Central memory CD8-positive, alpha-beta T cell (primary cell): ENCODE data around the gene ADCY5.

ENCODE experiments used
- ATAC-seq: fragments of 150-1000 bp; cut with Tn5 transposase; replicated peaks from 2 replicates; pipeline ENCODE4 v1.10.0; 2022; ENCODE audit warnings: mild to moderate bottlenecking, moderate FRiP score, moderate number of reproducible peaks; ENCODE audit not compliant: poor library complexity, severe bottlenecking; ENCODE audit errors: extremely low read depth
- DNase-seq, 2 donors: peaks; one replicate each; pipeline ENCODE4 v3.0.0; 2021; ENCODE audit warnings: low spot score in 2 of 2
- H3K27ac Mint-ChIP-seq: one replicate; pipeline ENCODE4 v1.8.0; 2022; ENCODE audit warnings: low read depth, mild to moderate bottlenecking, moderate library complexity, mixed read lengths
- H3K27me3 Mint-ChIP-seq: one replicate; pipeline ENCODE4 v1.8.0; 2022; ENCODE audit warnings: mixed read lengths
- H3K36me3 Mint-ChIP-seq: one replicate; pipeline ENCODE4 v1.8.0; 2022; ENCODE audit warnings: mild to moderate bottlenecking, moderate library complexity, mixed read lengths; ENCODE audit not compliant: insufficient read depth
- H3K4me1 Mint-ChIP-seq: one replicate; pipeline ENCODE4 v1.8.0; 2022; ENCODE audit warnings: mixed read lengths
- H3K4me3 Mint-ChIP-seq: one replicate; pipeline ENCODE4 v1.8.0; 2022; ENCODE audit warnings: mild to moderate bottlenecking, moderate library complexity, mixed read lengths
- H3K9me3 Mint-ChIP-seq: one replicate; pipeline ENCODE4 v1.8.0; 2022; ENCODE audit warnings: mixed read lengths

The ADCY5 gene

DNA sequence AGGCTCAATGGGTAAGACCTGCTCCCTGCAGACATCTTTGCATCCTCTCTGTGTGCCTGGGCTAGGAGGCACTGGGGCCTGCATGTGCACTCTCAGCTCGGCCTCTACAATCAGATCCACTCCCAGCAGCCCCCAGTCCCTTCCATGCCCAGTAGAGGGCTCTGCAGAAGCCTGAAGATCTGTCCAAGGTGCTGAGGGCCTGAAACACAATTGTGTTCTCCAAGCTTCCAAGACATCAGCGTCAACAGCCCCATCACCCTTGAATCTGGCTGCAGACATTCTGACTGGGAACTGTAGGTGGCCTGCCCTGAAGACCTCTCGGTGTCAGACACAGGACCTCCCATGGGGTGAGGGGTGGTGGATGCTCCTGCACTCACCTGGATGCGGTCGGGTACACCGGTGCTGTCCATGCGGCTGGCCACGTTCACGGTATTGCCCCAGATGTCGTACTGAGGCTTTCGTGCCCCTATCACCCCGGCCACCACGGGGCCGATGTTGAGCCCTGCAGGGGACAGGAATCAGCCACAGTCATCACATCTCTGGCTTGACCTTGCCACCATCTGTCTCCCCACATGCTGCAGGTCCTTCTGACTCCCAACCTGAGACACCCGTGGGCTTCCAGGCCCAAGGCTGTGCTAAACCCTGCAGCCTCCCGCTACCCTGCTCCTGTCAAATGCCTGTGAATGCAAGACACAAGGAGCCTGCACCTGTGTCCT, 162.4 kb downstream of the ADCY5 start:
- H3K9me3 Mint-ChIP-seq = peaks cover 6% of the 10 kb centered on the region
- ATAC-seq (no peak), DNase-seq (no peak)
- no peaks in the 10 kb centered on the region for H3K4me1 Mint-ChIP-seq
- no peak overlapping the region for H3K27ac Mint-ChIP-seq
- H3K4me3 Mint-ChIP-seq = no peak overlapping the region
- peaks cover 31% of the 10 kb centered on the region for H3K27me3 Mint-ChIP-seq
- H3K36me3 Mint-ChIP-seq = peaks cover 2% of the 10 kb centered on the region

DNA sequence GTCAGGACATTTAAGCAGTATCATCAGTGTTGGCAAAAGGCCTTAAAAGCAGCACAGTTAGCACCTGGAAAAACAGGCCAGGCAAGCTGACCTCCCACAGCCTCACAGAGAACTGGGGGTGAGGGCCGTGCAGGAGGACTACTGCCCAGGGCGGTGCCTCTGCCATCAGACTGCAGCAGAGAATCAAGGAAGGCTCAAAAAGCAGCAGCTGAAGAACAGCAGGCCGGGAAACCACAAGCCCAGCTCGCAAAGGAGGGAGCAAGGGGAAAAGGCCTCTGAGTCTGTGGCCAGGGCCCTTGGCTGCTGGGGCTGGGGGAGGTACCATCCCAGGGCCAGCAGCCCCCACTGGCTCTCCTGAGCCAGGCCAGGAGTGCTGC, 163.0 kb downstream of the ADCY5 start:
- Mint-ChIP-seq H3K4me1 (no peaks in the 10 kb centered on the region), H3K9me3 (peaks cover 6% of the 10 kb centered on the region), H3K36me3 (peaks cover 2% of the 10 kb centered on the region), H3K27me3 (peaks cover 26% of the 10 kb centered on the region), H3K4me3 (no peak overlapping the region), H3K27ac (no peak overlapping the region)
- no peak for ATAC-seq
- no peak for DNase-seq

GRCh38 chr3:123285479-123285878, 163.4 kb downstream of the ADCY5 start:
- peaks cover 2% of the 10 kb centered on the region for H3K36me3 Mint-ChIP-seq
- DNase-seq = no peak
- peaks cover 21% of the 10 kb centered on the region for H3K27me3 Mint-ChIP-seq
- ATAC-seq = no peak
- no peaks in the 10 kb centered on the region for H3K4me1 Mint-ChIP-seq
- H3K27ac Mint-ChIP-seq = no peak overlapping the region
- H3K4me3 Mint-ChIP-seq = no peak overlapping the region
- peaks cover 6% of the 10 kb centered on the region for H3K9me3 Mint-ChIP-seq

DNA sequence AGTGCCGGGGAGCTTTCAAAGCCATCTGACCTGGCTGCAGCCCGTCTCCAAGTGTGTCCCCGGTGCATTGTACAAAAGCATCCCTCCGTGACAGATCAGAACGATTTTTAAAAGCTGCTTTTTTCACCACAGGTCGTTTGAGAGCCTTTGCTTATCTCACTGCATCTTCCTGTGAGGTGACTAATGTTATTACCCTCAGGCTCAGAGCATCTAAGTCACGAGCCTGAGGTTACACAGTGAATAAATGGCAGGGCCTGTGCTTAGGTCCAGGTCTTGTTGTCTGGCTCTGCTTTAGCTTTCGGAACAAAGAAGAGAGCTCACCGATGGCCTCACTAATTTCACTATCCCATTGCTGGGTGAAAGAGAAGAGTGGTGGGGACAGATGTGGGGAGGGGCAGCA, 163.8 kb downstream of the ADCY5 start:
- no peak for ATAC-seq

DNA sequence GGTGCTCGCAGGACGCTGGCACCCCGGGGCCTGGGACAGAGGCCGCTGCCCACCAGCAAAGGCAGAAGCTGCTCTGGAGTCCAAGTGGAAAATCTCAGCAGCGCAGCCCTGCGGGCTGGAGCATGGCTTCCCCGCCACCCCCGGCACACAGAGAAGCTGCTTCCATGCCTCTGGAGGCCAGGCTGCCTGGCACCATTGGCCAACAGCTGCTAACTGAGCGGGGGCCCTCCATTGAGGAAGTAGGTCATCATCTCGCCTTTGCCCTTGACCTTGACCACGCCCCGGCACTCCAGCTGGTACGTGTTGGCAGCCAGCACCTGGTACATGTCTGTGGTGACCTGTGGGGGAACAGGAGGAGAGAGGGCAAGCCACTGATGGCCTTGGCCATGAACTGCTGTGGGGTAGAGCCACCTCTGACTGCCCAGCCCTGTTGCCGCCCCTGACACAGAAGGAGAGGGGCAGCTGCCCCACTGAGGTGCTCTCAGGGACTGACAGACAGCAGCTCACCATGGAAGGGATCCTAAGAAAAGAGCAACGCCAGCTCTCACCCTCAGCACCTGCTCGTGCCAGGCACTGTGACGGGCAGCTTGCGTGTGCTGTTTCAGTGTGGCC, 164.4 kb downstream of the ADCY5 start:
- H3K9me3 Mint-ChIP-seq = peaks cover 6% of the 10 kb centered on the region
- H3K27me3 Mint-ChIP-seq = peaks cover 12% of the 10 kb centered on the region
- DNase-seq (no peak), ATAC-seq (no peak)
- H3K27ac Mint-ChIP-seq = no peak overlapping the region
- H3K4me3 Mint-ChIP-seq = no peak overlapping the region
- H3K4me1 Mint-ChIP-seq = no peaks in the 10 kb centered on the region
- peaks cover 2% of the 10 kb centered on the region for H3K36me3 Mint-ChIP-seq

More for the DNA sequence above, 163.8 kb downstream of the ADCY5 start:
- DNase-seq = no peak
- Mint-ChIP-seq H3K9me3 (peaks cover 6% of the 10 kb centered on the region), H3K4me3 (no peak overlapping the region), H3K27me3 (peaks cover 17% of the 10 kb centered on the region), H3K36me3 (peaks cover 2% of the 10 kb centered on the region), H3K4me1 (no peaks in the 10 kb centered on the region), H3K27ac (no peak overlapping the region)

GRCh38 chr3:123283657-123284398, 165.1 kb downstream of the ADCY5 start:
- Mint-ChIP-seq H3K4me1 (no peaks in the 10 kb centered on the region), H3K27me3 (peaks cover 12% of the 10 kb centered on the region), H3K27ac (no peak overlapping the region), H3K4me3 (no peak overlapping the region), H3K9me3 (peaks cover 6% of the 10 kb centered on the region), H3K36me3 (peaks cover 2% of the 10 kb centered on the region)
- ATAC-seq (no peak), DNase-seq (no peak)

GRCh38 chr3:123283074-123283473, 165.8 kb downstream of the ADCY5 start:
- peaks cover 12% of the 10 kb centered on the region for H3K27me3 Mint-ChIP-seq
- ATAC-seq = no peak
- H3K9me3 Mint-ChIP-seq = peaks cover 6% of the 10 kb centered on the region

GRCh38 chr3:123282461-123282860, 166.4 kb downstream of the ADCY5 start:
- no peaks in the 10 kb centered on the region for H3K4me1 Mint-ChIP-seq
- ATAC-seq (no peak), DNase-seq (no peak)
- no peak overlapping the region for H3K27ac Mint-ChIP-seq
- H3K9me3 Mint-ChIP-seq = peaks cover 6% of the 10 kb centered on the region
- no peak overlapping the region for H3K4me3 Mint-ChIP-seq
- peaks cover 2% of the 10 kb centered on the region for H3K36me3 Mint-ChIP-seq
- peaks cover 9% of the 10 kb centered on the region for H3K27me3 Mint-ChIP-seq

More at GRCh38 chr3:123283074-123283473, 165.8 kb downstream of the ADCY5 start:
- DNase-seq = no peak
- H3K36me3 Mint-ChIP-seq = peaks cover 2% of the 10 kb centered on the region
- H3K27ac Mint-ChIP-seq = no peak overlapping the region
- H3K4me3 Mint-ChIP-seq = no peak overlapping the region
- no peaks in the 10 kb centered on the region for H3K4me1 Mint-ChIP-seq

DNA sequence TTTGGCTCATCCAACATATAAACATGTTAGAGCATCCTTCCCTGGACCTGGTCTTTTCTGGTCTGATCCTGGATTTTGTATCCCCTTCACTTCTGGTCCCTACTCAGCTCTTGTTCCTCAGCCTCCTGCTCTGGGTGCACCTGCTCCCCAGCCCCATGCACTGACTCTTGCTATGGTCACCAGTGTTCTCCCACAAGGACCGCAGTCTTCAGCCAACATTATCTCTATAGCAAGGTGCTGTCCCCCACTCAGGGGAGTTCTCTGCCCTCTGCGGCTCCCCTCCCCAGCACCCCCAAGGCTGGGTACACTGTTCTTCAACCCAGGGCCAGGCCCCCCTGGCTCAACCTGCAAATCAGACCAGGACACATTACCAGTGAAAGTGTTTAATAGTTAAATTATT, 167.0 kb downstream of the ADCY5 start:
- peaks cover 3% of the 10 kb centered on the region for H3K27me3 Mint-ChIP-seq
- peaks cover 2% of the 10 kb centered on the region for H3K36me3 Mint-ChIP-seq
- no peak overlapping the region for H3K27ac Mint-ChIP-seq
- DNase-seq (no peak), ATAC-seq (no peak)
- no peak overlapping the region for H3K4me3 Mint-ChIP-seq
- H3K9me3 Mint-ChIP-seq = peaks cover under 1% of the 10 kb centered on the region
- no peaks in the 10 kb centered on the region for H3K4me1 Mint-ChIP-seq

DNA sequence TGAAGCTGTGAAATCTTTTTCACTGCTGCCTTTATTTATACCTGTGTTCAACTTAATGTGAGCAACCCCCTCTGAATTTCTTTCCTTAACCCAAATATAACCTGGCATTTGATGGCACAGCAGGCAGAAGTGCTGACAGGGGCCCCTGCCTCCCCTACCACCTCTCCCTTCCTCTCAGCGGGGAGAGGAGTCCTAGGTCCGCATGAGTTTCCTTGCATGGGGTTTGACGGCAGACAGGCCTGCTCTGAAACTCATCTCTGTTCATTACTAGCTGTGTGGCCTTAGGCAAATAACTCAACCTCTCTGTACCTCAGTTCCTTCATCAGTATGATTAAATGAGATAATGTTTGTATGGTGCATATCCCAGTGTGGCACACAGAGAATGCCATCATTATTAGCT, 167.5 kb downstream of the ADCY5 start:
- H3K9me3 Mint-ChIP-seq = no peaks in the 10 kb centered on the region
- ATAC-seq (no peak), DNase-seq (no peak)
- no peaks in the 10 kb centered on the region for H3K4me1 Mint-ChIP-seq
- no peak overlapping the region for H3K4me3 Mint-ChIP-seq
- no peak overlapping the region for H3K27ac Mint-ChIP-seq
- H3K36me3 Mint-ChIP-seq = peaks cover 2% of the 10 kb centered on the region
- H3K27me3 Mint-ChIP-seq = no peaks in the 10 kb centered on the region

DNA sequence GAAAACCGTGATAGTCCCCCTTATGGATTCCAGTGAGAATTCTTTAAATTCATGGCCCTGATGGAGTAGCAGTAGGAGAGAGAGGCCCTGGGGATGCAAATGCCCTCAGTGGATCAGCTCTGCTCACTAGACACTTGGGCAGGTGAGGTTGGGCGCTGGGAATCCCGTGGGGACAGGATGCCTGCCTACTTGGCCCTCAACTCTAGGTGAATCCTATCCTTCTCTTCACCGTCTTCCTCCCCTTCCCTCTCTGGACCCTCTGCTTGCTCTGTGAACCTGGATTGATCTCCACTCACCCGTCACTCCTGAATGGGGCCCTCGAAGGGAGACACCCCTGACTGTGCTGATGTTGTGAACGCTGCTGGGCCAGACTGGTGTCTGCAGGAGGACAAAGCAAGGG, 169.8 kb downstream of the ADCY5 start:
- Mint-ChIP-seq H3K4me3 (no peak overlapping the region), H3K27ac (no peak overlapping the region), H3K27me3 (no peaks in the 10 kb centered on the region), H3K4me1 (no peaks in the 10 kb centered on the region), H3K9me3 (no peaks in the 10 kb centered on the region), H3K36me3 (peaks cover 2% of the 10 kb centered on the region)
- ATAC-seq (no peak), DNase-seq (no peak)

DNA sequence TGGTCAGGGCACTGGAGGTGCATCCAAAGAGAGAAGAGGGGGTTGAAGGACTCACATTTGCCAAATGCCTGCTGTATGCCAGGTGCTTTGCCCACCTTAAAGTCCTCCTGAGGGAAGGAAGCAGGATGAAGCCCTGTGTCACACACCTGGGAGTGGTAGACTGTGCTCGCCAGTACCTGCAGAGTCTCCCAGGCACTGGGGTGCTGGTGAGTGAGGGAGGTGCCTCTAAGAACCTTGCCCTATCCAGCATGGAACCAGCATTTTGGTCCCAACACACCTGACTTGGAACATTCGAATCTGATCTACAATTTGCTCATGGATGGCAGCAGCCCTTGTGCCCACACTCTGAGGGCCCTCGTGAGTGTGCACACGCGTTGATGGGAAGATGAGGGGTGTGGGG, 170.4 kb downstream of the ADCY5 start:
- Mint-ChIP-seq H3K9me3 (no peaks in the 10 kb centered on the region), H3K27ac (no peak overlapping the region), H3K27me3 (no peaks in the 10 kb centered on the region), H3K4me1 (no peaks in the 10 kb centered on the region), H3K36me3 (peaks cover 1% of the 10 kb centered on the region), H3K4me3 (no peak overlapping the region)
- ATAC-seq (no peak), DNase-seq (no peak)

DNA sequence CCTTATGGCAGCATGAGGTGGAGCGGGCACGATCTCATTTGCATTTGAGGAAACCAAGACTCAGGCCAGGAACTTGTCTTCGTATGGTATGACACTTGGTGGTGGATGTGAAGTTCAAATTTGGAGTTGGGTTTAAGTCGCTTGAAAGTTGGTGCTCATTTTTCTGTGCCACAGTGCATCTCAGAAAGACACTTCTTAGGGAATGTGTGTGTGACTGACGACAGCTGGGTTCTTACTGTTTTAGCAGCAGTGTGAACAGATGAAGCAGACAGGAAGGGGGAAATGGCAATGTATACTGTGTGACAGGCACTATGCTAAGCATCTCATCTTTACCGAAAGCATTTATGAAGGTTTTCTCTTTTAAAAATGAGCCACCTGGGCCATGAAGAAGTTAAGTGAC, 171.8 kb downstream of the ADCY5 start:
- DNase-seq = no peak
- ATAC-seq = no peak
- no peaks in the 10 kb centered on the region for H3K36me3 Mint-ChIP-seq
- no peak overlapping the region for H3K4me3 Mint-ChIP-seq
- H3K9me3 Mint-ChIP-seq = no peaks in the 10 kb centered on the region
- no peaks in the 10 kb centered on the region for H3K27me3 Mint-ChIP-seq
- no peak overlapping the region for H3K27ac Mint-ChIP-seq
- no peaks in the 10 kb centered on the region for H3K4me1 Mint-ChIP-seq
